HFFc6 (cell line): ENCODE measurements around the gene PLA2G1B. TPM values are rescaled to one million over a fixed set of nuclear protein-coding genes. Genes with fewer than 3 reads are reported as not detected.

Source experiments
- DNase-seq: peaks from one replicate; pipeline ENCODE4 v3.0.0-alpha.2; 2018
- H3K27ac Mint-ChIP-seq: 2 replicates; pipeline ENCODE4 v1.8.0; 2020; ENCODE audit warnings: mild to moderate bottlenecking, mixed read lengths
- H3K27me3 Mint-ChIP-seq: 2 replicates; pipeline ENCODE4 v1.8.0; 2021; ENCODE audit warnings: mild to moderate bottlenecking, moderate library complexity, mixed read lengths; ENCODE audit not compliant: insufficient read depth
- H3K36me3 Mint-ChIP-seq: 2 replicates; pipeline ENCODE4 v1.8.0; 2021; ENCODE audit warnings: low read depth, mixed read lengths
- H3K4me1 Mint-ChIP-seq: 2 replicates; pipeline ENCODE4 v1.8.0; 2020; ENCODE audit warnings: low read depth, mixed read lengths
- H3K4me3 Mint-ChIP-seq: 2 replicates; pipeline ENCODE4 v1.8.0; 2020; ENCODE audit warnings: mild to moderate bottlenecking, moderate library complexity, mixed read lengths
- H3K9me3 Mint-ChIP-seq: 2 replicates; pipeline ENCODE4 v1.8.0; 2020; ENCODE audit warnings: mild to moderate bottlenecking, mixed read lengths
- CTCF ChIP-seq: fragments of 200-600 bp; sonication (generic); IDR thresholded peaks from 2 replicates; pipeline ENCODE4 v1.5.0; 2021; ENCODE audit warnings: antibody characterized with exemption, mild to moderate bottlenecking
- long read RNA-seq: library from polyadenylated mRNA; unstranded; transcript quantifications from one replicate; pipeline ENCODE4 v2.0.0, GENCODE V29; 2019
- total RNA-seq, 6 experiments: library from RNA; stranded (reverse); fragmentation: NEBNext Ultra II Directional; extraction: Animal tissue kit (Norgen Biotek cat#: 25700); gene quantifications; 2 replicates in 1 of 6; 3 replicates in 5 of 6; pipeline ENCODE4 v1.2.3, GENCODE V29; 2021

PLA2G1B gene
- total RNA-seq: not detected
- long read RNA-seq: 0 reads

GRCh38 chr12:120327593-120327992 is at the start of gene PLA2G1B:
Gene PLA2G1B, minus strand, starts transcription at chr12:120327779. Its CDS starts 26 bp downstream, at chr12:120327753.
- H3K27me3 Mint-ChIP-seq: peaks cover 27% of the 10 kb centered on the region
- H3K36me3 Mint-ChIP-seq: no peaks in the 10 kb centered on the region
- H3K4me1 Mint-ChIP-seq: 0 out of 2 replicates have a peak, but pooled peaks cover 5% of the 10 kb centered on the region
- H3K27ac Mint-ChIP-seq: no peak within 1 kb of the TSS
- no peak for TF ChIP-seq CTCF
- H3K9me3 Mint-ChIP-seq: no peaks in the 10 kb centered on the region
- H3K4me3 Mint-ChIP-seq: no peak within 1 kb of the TSS
- DNase-seq: no peak

GRCh38 chr12:120376934-120377572 is 49.5 kb upstream of the PLA2G1B start:
- TF ChIP-seq CTCF: no peak
- Mint-ChIP-seq H3K27ac (no peak overlapping the region), H3K4me3 (no peak overlapping the region), H3K4me1 (peaks cover 13% of the 10 kb centered on the region), H3K36me3 (no peaks in the 10 kb centered on the region), H3K27me3 (peaks cover 39% of the 10 kb centered on the region), H3K9me3 (no peaks in the 10 kb centered on the region)
- DNase-seq: no peak

- no peak for TF ChIP-seq CTCF
- Mint-ChIP-seq H3K4me3 (no peak overlapping the region), H3K36me3 (no peaks in the 10 kb centered on the region), H3K4me1 (peaks cover 6% of the 10 kb centered on the region), H3K9me3 (no peaks in the 10 kb centered on the region), H3K27me3 (peaks cover 40% of the 10 kb centered on the region), H3K27ac (no peak overlapping the region)
- no peak for DNase-seq
Observed at GRCh38 chr12:120376416-120376815, 48.8 kb upstream of the PLA2G1B start.

- no peak for DNase-seq
- H3K27me3 Mint-ChIP-seq: peaks cover 40% of the 10 kb centered on the region
- H3K27ac Mint-ChIP-seq: no peak overlapping the region
- no peaks in the 10 kb centered on the region for H3K36me3 Mint-ChIP-seq
- H3K9me3 Mint-ChIP-seq: no peaks in the 10 kb centered on the region
- TF ChIP-seq CTCF: no peak
- H3K4me3 Mint-ChIP-seq: no peak overlapping the region
- peaks cover 6% of the 10 kb centered on the region for H3K4me1 Mint-ChIP-seq
Observed at GRCh38 chr12:120376009-120376408, 48.4 kb upstream of the PLA2G1B start.

GRCh38 chr12:120373683-120374082 is 46.1 kb upstream of the PLA2G1B start:
- Mint-ChIP-seq H3K36me3 (no peaks in the 10 kb centered on the region), H3K9me3 (no peaks in the 10 kb centered on the region), H3K27ac (no peak overlapping the region), H3K4me3 (no peak overlapping the region), H3K4me1 (peaks cover 6% of the 10 kb centered on the region), H3K27me3 (peaks cover 51% of the 10 kb centered on the region)
- TF ChIP-seq CTCF: no peak
- no peak for DNase-seq
